IMR-90 (cell line): ENCODE data around the gene NECAB2. TPM values are rescaled to one million over a fixed set of nuclear protein-coding genes. Genes with fewer than 3 reads are reported as not detected.

Experiments
- ATAC-seq: fragments of 200-7000 bp; cut with Tn5 transposase; 2 replicates; pipeline ENCODE4 v1.9.1; 2020; ENCODE audit warnings: low read depth, mild to moderate bottlenecking, moderate library complexity
- BruUV-seq: library from RNA; stranded (reverse); fragments of 400-500 nt; replicated peaks from 2 replicates; lab custom pipeline; 2021; lab: Mats Ljungman, UMichigan
- CTCF ChIA-PET: fragments of 300-600 bp; formaldehyde crosslinking; extraction: SDS; loops from one replicate; lab custom pipeline; 2021; ENCODE audit warnings: antibody characterized with exemption; lab: Yijun Ruan, JAX
- POLR2A ChIA-PET: fragments of 300-600 bp; sonication (Branson Sonifier 250); formaldehyde crosslinking; loops from one replicate; lab custom pipeline; 2022; ENCODE audit warnings: antibody characterized with exemption; ENCODE audit not compliant: unreplicated experiment; lab: Charles Lee
- DNase-seq: peaks from one replicate; pipeline ENCODE4 v3.0.0; 2013
- H2AFZ ChIP-seq: replicated peaks from 2 replicates; pipeline ENCODE3; 2013; ENCODE audit warnings: low read length, mild to moderate bottlenecking; ENCODE audit not compliant: poor library complexity
- H2AK5ac ChIP-seq: 2 replicates; pipeline ENCODE4 v1.6.1; 2013; ENCODE audit warnings: low read depth, low read length, inconsistent platforms
- H2AK9ac ChIP-seq: replicated peaks from 2 replicates; pipeline ENCODE3; 2013; ENCODE audit warnings: mild to moderate bottlenecking, low read depth, low read length, moderate library complexity; ENCODE audit not compliant: poor library complexity
- H2BK120ac ChIP-seq: 2 replicates; pipeline ENCODE4 v1.6.1; 2013; ENCODE audit warnings: low read depth, low read length, inconsistent platforms
- H2BK15ac ChIP-seq: 3 replicates; pipeline ENCODE4 v1.6.1; 2013; ENCODE audit warnings: low read depth, low read length, inconsistent platforms
- H2BK20ac ChIP-seq: 2 replicates; pipeline ENCODE4 v1.6.1; 2013; ENCODE audit warnings: low read depth, mild to moderate bottlenecking, inconsistent platforms, low read length, moderate library complexity
- H2BK5ac ChIP-seq: 2 replicates; pipeline ENCODE4 v1.6.1; 2013; ENCODE audit warnings: mild to moderate bottlenecking, low read depth, low read length, inconsistent platforms; ENCODE audit not compliant: poor library complexity, severe bottlenecking
- H3K14ac ChIP-seq: replicated peaks from 2 replicates; pipeline ENCODE4 v1.6.1; 2013; ENCODE audit warnings: low read depth, low read length, inconsistent platforms
- H3K18ac ChIP-seq: 2 replicates; pipeline ENCODE4 v1.6.1; 2013; ENCODE audit warnings: low read depth, low read length, control low read depth
- H3K23ac ChIP-seq: 2 replicates; pipeline ENCODE4 v1.6.1; 2013; ENCODE audit warnings: low read depth, low read length, inconsistent platforms
- H3K27ac ChIP-seq: 2 replicates; pipeline ENCODE4 v1.5.1; 2013; ENCODE audit warnings: mild to moderate bottlenecking, control low read depth, low read length; ENCODE audit not compliant: insufficient read depth
- H3K27me3 ChIP-seq: 2 replicates; pipeline ENCODE4 v1.6.1; 2013; ENCODE audit warnings: low read length; ENCODE audit not compliant: control insufficient read depth, insufficient read depth
- H3K36me3 ChIP-seq: 2 replicates; pipeline ENCODE4 v1.6.1; 2013; ENCODE audit warnings: low read length, mixed read lengths; ENCODE audit not compliant: control insufficient read depth, insufficient read depth
- H3K4ac ChIP-seq: 2 replicates; pipeline ENCODE4 v1.6.1; 2013; ENCODE audit warnings: low read depth, low read length, inconsistent platforms
- H3K4me1 ChIP-seq: 2 replicates; pipeline ENCODE4 v1.6.1; 2013; ENCODE audit warnings: low read length, mixed read lengths; ENCODE audit not compliant: control insufficient read depth, insufficient read depth
- H3K4me2 ChIP-seq: 2 replicates; pipeline ENCODE4 v1.6.1; 2013; ENCODE audit warnings: low read depth, mild to moderate bottlenecking, control low read depth, low read length, moderate library complexity
- H3K4me3 ChIP-seq: 2 replicates; pipeline ENCODE4 v1.5.1; 2013; ENCODE audit warnings: low read depth, mild to moderate bottlenecking, control low read depth, low read length, moderate library complexity; ENCODE audit not compliant: insufficient read depth
- H3K56ac ChIP-seq: 2 replicates; pipeline ENCODE4 v1.6.1; 2013; ENCODE audit warnings: low read length, inconsistent platforms; ENCODE audit not compliant: insufficient read depth; ENCODE audit errors: extremely low read depth
- H3K79me1 ChIP-seq, 2 experiments: 2 replicates each; pipeline ENCODE4 v1.6.1; 2013; ENCODE audit warnings: low read length in 2 of 2, inconsistent platforms in 1 of 2, low read depth in 1 of 2
- H3K9ac ChIP-seq: 2 replicates; pipeline ENCODE4 v1.6.1; 2013; ENCODE audit warnings: low read depth, low read length, control low read depth
- H3K9me1 ChIP-seq: 2 replicates; pipeline ENCODE4 v1.6.1; 2013; ENCODE audit warnings: low read length, inconsistent platforms; ENCODE audit not compliant: insufficient read depth
- H3K9me3 ChIP-seq: 2 replicates; pipeline ENCODE4 v1.6.1; 2013; ENCODE audit warnings: low read length; ENCODE audit not compliant: control insufficient read depth, insufficient read depth
- H4K20me1 ChIP-seq: 2 replicates; pipeline ENCODE4 v1.6.1; 2013; ENCODE audit warnings: low read length, inconsistent platforms; ENCODE audit not compliant: insufficient read depth
- H4K5ac ChIP-seq: 2 replicates; pipeline ENCODE4 v1.6.1; 2013; ENCODE audit warnings: mild to moderate bottlenecking, low read depth, low read length, control low read depth
- H4K8ac ChIP-seq, 2 experiments: 2 replicates each; pipeline ENCODE4 v1.6.1; 2013; ENCODE audit warnings: low read depth in 2 of 2, low read length in 2 of 2, control low read depth in 1 of 2, inconsistent platforms in 1 of 2
- H4K91ac ChIP-seq: 2 replicates; pipeline ENCODE4 v1.6.1; 2013; ENCODE audit warnings: low read depth, low read length, inconsistent platforms; ENCODE audit not compliant: insufficient read depth
- BHLHE40 ChIP-seq: fragments of 150-350 bp; IDR thresholded peaks from 2 replicates; pipeline ENCODE4 v1.6.1; 2016; ENCODE audit warnings: mild to moderate bottlenecking, low read depth, low read length
- CEBPB ChIP-seq: IDR thresholded peaks from 2 replicates; pipeline ENCODE4 v1.6.1; 2012; ENCODE audit warnings: low read depth, low read length, improper control_type of control experiment
- FOS ChIP-seq: fragments of 150-350 bp; IDR thresholded peaks from 2 replicates; pipeline ENCODE4 v1.6.1; 2016; ENCODE audit warnings: low read depth, low read length
- MAFK ChIP-seq: IDR thresholded peaks from 2 replicates; pipeline ENCODE4 v1.6.1; 2012; ENCODE audit warnings: low read depth, low read length, improper control_type of control experiment
- MAZ ChIP-seq: IDR thresholded peaks from 2 replicates; pipeline ENCODE4 v1.6.1; 2012; ENCODE audit warnings: low read depth, mild to moderate bottlenecking, low read length, improper control_type of control experiment, moderate library complexity, borderline replicate concordance
- NFE2L2 ChIP-seq: fragments of 150-350 bp; IDR thresholded peaks from 2 replicates; pipeline ENCODE4 v1.6.1; 2016; ENCODE audit warnings: low read depth, mild to moderate bottlenecking, low read length
- RAD21 ChIP-seq: IDR thresholded peaks from 2 replicates; pipeline ENCODE4 v1.6.1; 2012; ENCODE audit warnings: low read length, improper control_type of control experiment
- RCOR1 ChIP-seq: IDR thresholded peaks from 2 replicates; pipeline ENCODE4 v1.6.1; 2012; ENCODE audit warnings: mild to moderate bottlenecking, low read length, improper control_type of control experiment; ENCODE audit not compliant: insufficient replicate concordance
- WGBS, 2 experiments: methylation state at CpG; one replicate each; pipeline versions ENCODE4 v1.1.5 to v1.1.7; 2013; ENCODE audit warnings: missing lambda C conversion rate in 2 of 2; ENCODE audit not compliant: insufficient read length in 1 of 2; ENCODE audit errors: extremely low coverage in 2 of 2; 5-methylcytosine and 5-hydroxymethylcytosine counted together
- dilution Hi-C: fragments of 300-500 bp; cut with HindIII; formaldehyde crosslinking; loops from one replicate; pipeline ENCODE4 v1.14.3; 2018; ENCODE audit warnings: low sequenced_read_pairs; ENCODE audit not compliant: unreplicated experiment
- in situ Hi-C: fragments of 300-500 bp; cut with MboI; formaldehyde crosslinking; loops from 3 replicates; pipeline ENCODE4 v1.14.3; 2019; ENCODE audit warnings: low sequenced_read_pairs, inconsistent platforms, mixed read lengths
- intact Hi-C: fragments of 100-400 bp; cut with micrococcal nuclease; formaldehyde crosslinking; loops from 2 replicates; pipeline ENCODE4 v1.10.0; 2022
- microRNA-seq, 2 experiments: library from miRNA; stranded (forward) in 1 of 2; unstranded in 1 of 2; fragments of 10-50 nt in 1 of 2; fragments of <30 nt in 1 of 2; gene quantifications in 1 of 2; microRNA quantifications in 1 of 2; one replicate each; pipeline versions ENCODE3 to v1.1.0; 2013 to 2020; ENCODE audit not compliant: insufficient read depth in 1 of 2, insufficient read length in 1 of 2, unreplicated experiment in 1 of 2
- polyA plus RNA-seq, 3 experiments: library from polyadenylated mRNA; depleted of rRNA; stranded (reverse); fragments of >200 nt; gene quantifications; 2 replicates each; pipeline ENCODE4 v1.2.3, GENCODE V29; 2012; ENCODE audit warnings: low replicate concordance in 1 of 3
- small RNA-seq, 5 experiments: library from RNA; depleted of rRNA; stranded (forward); fragments of <200 nt; gene quantifications; one replicate each; pipeline ENCODE3, GENCODE V24; 2012
- total RNA-seq: library from RNA; depleted of rRNA; stranded (reverse); fragments of >200 nt; gene quantifications from 2 replicates; pipeline ENCODE4 v1.2.3, GENCODE V29; 2012; rRNA removed
- TF ChIP-seq, protein P1 (sequence below): conservative IDR thresholded peaks from 2 replicates; pipeline ENCODE4 v1.5.1; 2012; ENCODE audit warnings: mild to moderate bottlenecking, low read depth, low read length, improper control_type of control experiment

The NECAB2 gene
- total and polyA plus RNA-seq, 2 of the 4 experiments (the other 2 are of a cell fraction), result 0.27 TPM; not detected in 1

DNA sequence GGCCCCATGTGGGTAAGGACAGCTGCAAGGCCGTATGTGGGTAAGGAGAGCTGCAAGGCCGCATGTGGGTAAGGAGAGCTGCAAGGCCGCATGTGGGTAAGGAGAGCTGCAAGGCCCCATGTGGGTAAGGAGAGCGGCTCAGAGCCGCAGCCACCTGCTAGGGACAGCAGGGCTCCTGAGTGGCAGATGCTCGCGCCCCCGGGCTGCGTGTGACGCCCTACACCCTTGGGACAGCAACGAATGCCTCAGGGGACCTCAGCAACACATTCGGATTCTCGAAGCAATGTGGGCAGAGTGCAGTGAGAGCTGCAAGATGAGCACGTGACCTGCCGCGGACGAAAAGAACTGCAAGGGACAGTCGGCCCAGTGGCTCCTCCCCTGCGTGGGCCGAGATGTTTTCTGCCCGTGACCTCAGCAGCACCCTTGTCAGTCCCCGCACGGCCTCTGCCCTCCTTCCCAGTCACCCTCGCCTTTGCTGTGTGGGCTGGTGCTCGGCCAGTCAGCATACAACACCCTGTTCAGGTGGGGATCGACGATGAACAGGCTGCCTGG, 84.1 kb downstream of the NECAB2 start:
- no peaks in the 10 kb centered on the region for H3K4me1 ChIP-seq
- H3K79me1 ChIP-seq, result no peaks in the 10 kb centered on the region; a peak in 1 of 4 replicates
- H3K14ac ChIP-seq, result no peak overlapping the region
- no peak overlapping the region for H2BK5ac ChIP-seq
- ChIA-PET CTCF (no interaction called here), POLR2A (no interaction called here)
- H4K5ac ChIP-seq, result no peak overlapping the region
- H2BK120ac ChIP-seq, result no peak overlapping the region
- no peak overlapping the region for H4K91ac ChIP-seq
- no peak overlapping the region for H2AK9ac ChIP-seq
- H3K56ac ChIP-seq, result no peak overlapping the region
- no peak overlapping the region for H3K4me2 ChIP-seq
- H2BK15ac ChIP-seq, result no peak overlapping the region
- H3K4ac ChIP-seq, result no peak overlapping the region
- H2AFZ ChIP-seq, result no peak overlapping the region
- no peak overlapping the region for H3K4me3 ChIP-seq
- no peak overlapping the region for H3K27ac ChIP-seq
- H3K36me3 ChIP-seq, result peaks cover 44% of the 10 kb centered on the region
- H3K9ac ChIP-seq, result no peak overlapping the region
- DNase-seq (no peak), ATAC-seq (no peak)
- no TSS peak for BruUV-seq
- no peak overlapping the region for H3K18ac ChIP-seq
- 81% methylated on average over 11 of the region's 27 CpGs; no CpG with 5 or more reads in 1 of the 2 experiments for WGBS, 2 experiments
- H3K23ac ChIP-seq, result no peak overlapping the region
- no peak overlapping the region for H4K8ac ChIP-seq
- H3K9me3 ChIP-seq, result no peaks in the 10 kb centered on the region
- in situ Hi-C loops (no loop called here), dilution Hi-C loops (no loop called here), intact Hi-C loops (no loop called here)
- no peaks in the 10 kb centered on the region for H3K27me3 ChIP-seq
- TF ChIP-seq MAZ, result no peak
- no peak for TF ChIP-seq CEBPB
- TF ChIP-seq NFE2L2, result no peak
- no peak for TF ChIP-seq FOS
- TF ChIP-seq RAD21, result no peak
- TF ChIP-seq BHLHE40, result no peak
- no peak for TF ChIP-seq MAFK
- TF ChIP-seq, protein P1, sequence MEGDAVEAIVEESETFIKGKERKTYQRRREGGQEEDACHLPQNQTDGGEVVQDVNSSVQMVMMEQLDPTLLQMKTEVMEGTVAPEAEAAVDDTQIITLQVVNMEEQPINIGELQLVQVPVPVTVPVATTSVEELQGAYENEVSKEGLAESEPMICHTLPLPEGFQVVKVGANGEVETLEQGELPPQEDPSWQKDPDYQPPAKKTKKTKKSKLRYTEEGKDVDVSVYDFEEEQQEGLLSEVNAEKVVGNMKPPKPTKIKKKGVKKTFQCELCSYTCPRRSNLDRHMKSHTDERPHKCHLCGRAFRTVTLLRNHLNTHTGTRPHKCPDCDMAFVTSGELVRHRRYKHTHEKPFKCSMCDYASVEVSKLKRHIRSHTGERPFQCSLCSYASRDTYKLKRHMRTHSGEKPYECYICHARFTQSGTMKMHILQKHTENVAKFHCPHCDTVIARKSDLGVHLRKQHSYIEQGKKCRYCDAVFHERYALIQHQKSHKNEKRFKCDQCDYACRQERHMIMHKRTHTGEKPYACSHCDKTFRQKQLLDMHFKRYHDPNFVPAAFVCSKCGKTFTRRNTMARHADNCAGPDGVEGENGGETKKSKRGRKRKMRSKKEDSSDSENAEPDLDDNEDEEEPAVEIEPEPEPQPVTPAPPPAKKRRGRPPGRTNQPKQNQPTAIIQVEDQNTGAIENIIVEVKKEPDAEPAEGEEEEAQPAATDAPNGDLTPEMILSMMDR, result no peak
- no peak for TF ChIP-seq RCOR1
- H2BK20ac ChIP-seq, result no peak overlapping the region
- H4K20me1 ChIP-seq, result 0 out of 2 replicates have a peak, but pooled peaks cover 3% of the 10 kb centered on the region
- H3K9me1 ChIP-seq, result no peaks in the 10 kb centered on the region
- H2AK5ac ChIP-seq, result no peak overlapping the region

Small RNA genes lying within 50 kb of the gene (microRNA-seq; reads per million reads assigned to microRNA genes)
- not detected for gene RNA5SP432 (ENCODE audit: insufficient read depth, insufficient read length)

Small RNA genes lying within 50 kb of the gene (small RNA-seq; reads per million reads assigned to genes)
- gene RNA5SP432, result 0 to 0.25 (median 0) reads per million in 5 experiments

Other genes with a start within 250 kb of the NECAB2 start
- gene HSBP1, start 160.3 kb upstream of the NECAB2 start, total RNA-seq, result 8.8 and 20.6 TPM in 2 replicates
- 65.2 and 125 TPM in 2 replicates for gene HSBP1, start 160.3 kb upstream of the NECAB2 start, polyA plus RNA-seq (2012; rRNA removed)
- gene MLYCD, start 69.1 kb upstream of the NECAB2 start, total RNA-seq, result 1.9 and 2.7 TPM in 2 replicates
- gene MLYCD, start 69.1 kb upstream of the NECAB2 start, polyA plus RNA-seq (2012; rRNA removed), result 1.9 TPM in 2 replicates
- 0.83 and 0.90 TPM in 2 replicates for gene OSGIN1, start 15.0 kb upstream of the NECAB2 start, total RNA-seq
- gene OSGIN1, start 15.0 kb upstream of the NECAB2 start, polyA plus RNA-seq (2012; rRNA removed), result 6.4 and 7.4 TPM in 2 replicates
- gene SLC38A8, start 74.6 kb downstream of the NECAB2 start, total RNA-seq, result not detected in 2 replicates
- gene SLC38A8, start 74.6 kb downstream of the NECAB2 start, polyA plus RNA-seq (2012; rRNA removed), result not detected in 2 replicates
- 70.3 and 70.4 TPM in 2 replicates for gene MBTPS1, start 148.7 kb downstream of the NECAB2 start, total RNA-seq
- gene MBTPS1, start 148.7 kb downstream of the NECAB2 start, polyA plus RNA-seq (2012; rRNA removed), result 45.9 and 59.0 TPM in 2 replicates
- 18.3 and 25.6 TPM in 2 replicates for gene HSDL1, start 176.9 kb downstream of the NECAB2 start, total RNA-seq
- 9.4 and 11.6 TPM in 2 replicates for gene HSDL1, start 176.9 kb downstream of the NECAB2 start, polyA plus RNA-seq (2012; rRNA removed)
- gene DNAAF1, start 177.1 kb downstream of the NECAB2 start, total RNA-seq, result not detected in 2 replicates
- 0.05 TPM in 1 of 2 replicates, not detected in the other for gene DNAAF1, start 177.1 kb downstream of the NECAB2 start, polyA plus RNA-seq (2012; rRNA removed)
- gene TAF1C, start 218.8 kb downstream of the NECAB2 start, total RNA-seq, result 6.1 and 7.3 TPM in 2 replicates
- 35.5 and 41.6 TPM in 2 replicates for gene TAF1C, start 218.8 kb downstream of the NECAB2 start, polyA plus RNA-seq (2012; rRNA removed)
- gene ADAD2, start 222.9 kb downstream of the NECAB2 start, total RNA-seq, result not detected in 2 replicates
- not detected in 2 replicates for gene ADAD2, start 222.9 kb downstream of the NECAB2 start, polyA plus RNA-seq (2012; rRNA removed)